Muscle of back (tissue), 10 donors: ENCODE results near the gene ACP7. TPM values are rescaled to one million over a fixed set of nuclear protein-coding genes. Genes with fewer than 3 reads are reported as not detected.

ENCODE experiments used
- polyA plus RNA-seq, 10 donors: library from polyadenylated mRNA; unstranded; fragments of 120-200 nt; gene quantifications; one replicate each; pipeline ENCODE4 v1.2.1, GENCODE V29; 2013; ENCODE audit not compliant: insufficient read length in 10 of 10

The ACP7 gene
- polyA plus RNA-seq, 10 donors = 0.08 to 0.23 (median 0.13) TPM; not detected in 2

Other genes starting within 250 kb of the ACP7 start
- 100 to 1,000 TPM; 240 to 346 (median 278) TPM for gene HNRNPL, start 234.4 kb upstream of the ACP7 start, polyA plus RNA-seq
- 10 to 100 TPM in 5 of 10 donors, 1 to 10 TPM in 5; 7.3 to 12.5 (median 9.9) TPM for gene RINL, start 206.1 kb upstream of the ACP7 start, polyA plus RNA-seq
- gene SIRT2, start 184.8 kb upstream of the ACP7 start, polyA plus RNA-seq = 100 to 1,000 TPM in 5 of 10 donors, 10 to 100 TPM in 5; 80.9 to 129 (median 97.4) TPM
- 10 to 100 TPM in 1 of 10 donors, 1 to 10 TPM in 9; 6.9 to 10.0 (median 8.5) TPM for gene NFKBIB, start 184.4 kb upstream of the ACP7 start, polyA plus RNA-seq
- gene CCER2, start 172.2 kb upstream of the ACP7 start, polyA plus RNA-seq = 10 to 100 TPM in 1 of 10 donors, 1 to 10 TPM in 9; 3.6 to 10.0 (median 6.2) TPM
- 10 to 100 TPM; 19.6 to 35.4 (median 23.6) TPM for gene SARS2, start 153.6 kb upstream of the ACP7 start, polyA plus RNA-seq
- 10 to 100 TPM; 11.3 to 23.2 (median 17.0) TPM for gene MRPS12, start 153.4 kb upstream of the ACP7 start, polyA plus RNA-seq
- 10 to 100 TPM; 20.9 to 32.8 (median 24.7) TPM for gene FBXO17, start 108.6 kb upstream of the ACP7 start, polyA plus RNA-seq
- 1 to 10 TPM; 1.3 to 4.7 (median 2.3) TPM for gene FBXO27, start 51.8 kb upstream of the ACP7 start, polyA plus RNA-seq
- 10 to 100 TPM; 13.0 to 22.3 (median 16.8) TPM for gene PAK4, start 41.4 kb downstream of the ACP7 start, polyA plus RNA-seq
- 1 to 10 TPM in 1 of 10 donors, under 1 TPM in 4, not detected in 5; 0.08 to 2.1 (median 0.13) TPM for gene NCCRP1, start 112.6 kb downstream of the ACP7 start, polyA plus RNA-seq
- not detected for gene SYCN, start 119.9 kb downstream of the ACP7 start, polyA plus RNA-seq
- not detected for gene IFNL3, start 160.6 kb downstream of the ACP7 start, polyA plus RNA-seq
- gene IFNL4, start 164.5 kb downstream of the ACP7 start, polyA plus RNA-seq = under 1 TPM in 4 of 10 donors, not detected in 6; 0.10 to 0.23 (median 0.17) TPM
- not detected for gene IFNL2, start 184.0 kb downstream of the ACP7 start, polyA plus RNA-seq
- gene IFNL1, start 212.0 kb downstream of the ACP7 start, polyA plus RNA-seq = not detected
- 1 to 10 TPM in 3 of 10 donors, under 1 TPM in 7; 0.59 to 1.9 (median 0.87) TPM for gene LRFN1, start 236.5 kb downstream of the ACP7 start, polyA plus RNA-seq